ENCODE measurements around the gene IQGAP1. TPM values are rescaled to one million over a fixed set of nuclear protein-coding genes. Genes with fewer than 3 reads are reported as not detected.
"Not testable (repeated sequence)": the region's sequence is repeated elsewhere in the genome, so short reads cannot be mapped to it uniquely, and the experiment has no call there.

IQGAP1 gene
- total and polyA plus RNA-seq, 4 donors = 9.2 to 50.1 (median 24.5) TPM

- Histone ChIP-seq H3K27me3 (ENCODE audit: control insufficient read depth in 4 of 4, insufficient read depth in 4 of 4, low read length in 3 of 4) (no peaks in the 10 kb centered on the region), H3K4me3 (ENCODE audit: low read depth in 1 of 3, low read length in 3 of 3) (no peak overlapping the region), H3K27ac (ENCODE audit: low read depth in 1 of 2, low read length in 2 of 2) (no peak overlapping the region), H3K4me1 (ENCODE audit: control insufficient read depth in 4 of 4, insufficient read depth in 4 of 4, low read length in 3 of 4) (no peaks in the 10 kb centered on the region), H3K36me3 (ENCODE audit: control insufficient read depth in 4 of 4, insufficient read depth in 3 of 4, low read depth in 1 of 4, low read length in 3 of 4) (no peaks in the 10 kb centered on the region), H3K9me3 (ENCODE audit: control insufficient read depth in 4 of 4, low read length in 3 of 4) (no peaks in the 10 kb centered on the region), H3K9ac (ENCODE audit: low read depth in 1 of 2, low read length in 2 of 2) (no peak overlapping the region)
- no peak for TF ChIP-seq TAF1 (conservative IDR thresholded peaks at IDR 0.05)
- TF ChIP-seq RXRA (IDR thresholded peaks at IDR 0.05) = no peak
- no peak for TF ChIP-seq NR2F2 (IDR thresholded peaks at IDR 0.05)
- TF ChIP-seq SP1 (IDR thresholded peaks at IDR 0.05) = no peak
- no peak for TF ChIP-seq FOXA1 (IDR thresholded peaks at IDR 0.05)
- TF ChIP-seq MAX (IDR thresholded peaks at IDR 0.05) = no peak
- no peak for TF ChIP-seq RAD21 (IDR thresholded peaks at IDR 0.05)
- TF ChIP-seq REST (IDR thresholded peaks at IDR 0.05) = no peak
- TF ChIP-seq EGR1 (IDR thresholded peaks at IDR 0.05; ENCODE audit: low read depth in 2 of 2) = no peak
- TF ChIP-seq HNF4A (conservative IDR thresholded peaks at IDR 0.05) = no peak
- TF ChIP-seq, protein P1, sequence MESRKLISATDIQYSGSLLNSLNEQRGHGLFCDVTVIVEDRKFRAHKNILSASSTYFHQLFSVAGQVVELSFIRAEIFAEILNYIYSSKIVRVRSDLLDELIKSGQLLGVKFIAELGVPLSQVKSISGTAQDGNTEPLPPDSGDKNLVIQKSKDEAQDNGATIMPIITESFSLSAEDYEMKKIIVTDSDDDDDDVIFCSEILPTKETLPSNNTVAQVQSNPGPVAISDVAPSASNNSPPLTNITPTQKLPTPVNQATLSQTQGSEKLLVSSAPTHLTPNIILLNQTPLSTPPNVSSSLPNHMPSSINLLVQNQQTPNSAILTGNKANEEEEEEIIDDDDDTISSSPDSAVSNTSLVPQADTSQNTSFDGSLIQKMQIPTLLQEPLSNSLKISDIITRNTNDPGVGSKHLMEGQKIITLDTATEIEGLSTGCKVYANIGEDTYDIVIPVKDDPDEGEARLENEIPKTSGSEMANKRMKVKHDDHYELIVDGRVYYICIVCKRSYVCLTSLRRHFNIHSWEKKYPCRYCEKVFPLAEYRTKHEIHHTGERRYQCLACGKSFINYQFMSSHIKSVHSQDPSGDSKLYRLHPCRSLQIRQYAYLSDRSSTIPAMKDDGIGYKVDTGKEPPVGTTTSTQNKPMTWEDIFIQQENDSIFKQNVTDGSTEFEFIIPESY (IDR thresholded peaks at IDR 0.05) = no peak
- TF ChIP-seq JUND (IDR thresholded peaks at IDR 0.05) = no peak
- DNase-seq (ENCODE audit: low spot score) = no peak
- WGBS = 90% methylated on average over 1 of the region's 1 CpG
Observed at GRCh38 chr15:90344662-90345061, 43.4 kb upstream of the IQGAP1 start.

- TF ChIP-seq JUND (IDR thresholded peaks at IDR 0.05) (no peak), EGR1 (IDR thresholded peaks at IDR 0.05; ENCODE audit: low read depth in 2 of 2) (no peak), RAD21 (IDR thresholded peaks at IDR 0.05) (no peak), ATF3 (IDR thresholded peaks at IDR 0.05) (no peak), SP1 (IDR thresholded peaks at IDR 0.05) (no peak), NR2F2 (IDR thresholded peaks at IDR 0.05) (no peak), YY1 (IDR thresholded peaks at IDR 0.05) (no peak), HNF4G (IDR thresholded peaks at IDR 0.05) (no peak)
- H3K4me1 ChIP-seq (ENCODE audit: control insufficient read depth in 4 of 4, insufficient read depth in 4 of 4, low read length in 3 of 4) = no peaks in the 10 kb centered on the region
- no peak for DNase-seq (ENCODE audit: low spot score)
- H3K27me3 ChIP-seq (ENCODE audit: control insufficient read depth in 4 of 4, insufficient read depth in 4 of 4, low read length in 3 of 4) = no peaks in the 10 kb centered on the region
- H3K4me3 ChIP-seq (ENCODE audit: low read depth in 1 of 3, low read length in 3 of 3) = no peak overlapping the region
- 39% methylated on average over 2 of the region's 2 CpGs for WGBS
- no peaks in the 10 kb centered on the region for H3K9me3 ChIP-seq (ENCODE audit: control insufficient read depth in 4 of 4, low read length in 3 of 4)
- no peak overlapping the region for H3K27ac ChIP-seq (ENCODE audit: low read depth in 1 of 2, low read length in 2 of 2)
- H3K36me3 ChIP-seq (ENCODE audit: control insufficient read depth in 4 of 4, insufficient read depth in 3 of 4, low read depth in 1 of 4, low read length in 3 of 4) = no peaks in the 10 kb centered on the region
- no peak overlapping the region for H3K9ac ChIP-seq (ENCODE audit: low read depth in 1 of 2, low read length in 2 of 2)
Observed at GRCh38 chr15:90345857-90346256, 42.2 kb upstream of the IQGAP1 start.

DNA sequence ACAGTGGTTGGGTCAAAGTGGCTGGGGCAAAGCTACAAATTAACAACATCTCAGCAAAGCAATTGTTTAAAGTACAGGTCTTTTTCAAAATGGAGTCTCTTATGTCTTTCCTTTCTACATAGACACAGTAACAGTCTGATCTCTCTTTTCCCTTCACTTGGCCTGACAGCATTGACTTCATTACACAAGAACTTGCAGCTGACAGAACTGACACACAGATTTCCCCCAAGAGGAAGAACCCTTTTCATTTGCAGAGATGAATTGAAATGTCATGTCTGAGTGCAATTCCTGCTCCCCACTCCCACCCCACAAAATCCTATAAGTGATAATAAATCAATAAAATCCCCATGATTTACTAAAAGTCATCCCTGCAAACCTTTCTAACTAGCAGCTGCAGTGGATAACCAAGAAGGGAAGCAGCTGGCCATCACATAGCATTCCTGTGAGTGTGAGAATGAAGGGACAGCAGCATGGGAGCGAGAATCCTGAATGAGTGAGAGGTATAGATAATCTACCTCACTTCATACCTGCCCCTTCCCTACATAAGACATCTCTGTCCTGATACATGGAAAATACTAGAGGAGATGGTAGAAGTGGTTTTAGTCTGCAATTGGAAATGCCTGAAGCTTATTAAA lies 40.5 kb upstream of the IQGAP1 start:
- not testable (repeated sequence) for H3K4me3 ChIP-seq (ENCODE audit: low read depth in 1 of 3, low read length in 3 of 3); H3K9ac ChIP-seq (ENCODE audit: low read depth in 1 of 2, low read length in 2 of 2); H3K36me3 ChIP-seq (ENCODE audit: control insufficient read depth in 4 of 4, insufficient read depth in 3 of 4, low read depth in 1 of 4, low read length in 3 of 4); H3K27me3 ChIP-seq (ENCODE audit: control insufficient read depth in 4 of 4, insufficient read depth in 4 of 4, low read length in 3 of 4); H3K4me1 ChIP-seq (ENCODE audit: control insufficient read depth in 4 of 4, insufficient read depth in 4 of 4, low read length in 3 of 4); H3K27ac ChIP-seq (ENCODE audit: low read depth in 1 of 2, low read length in 2 of 2); H3K9me3 ChIP-seq (ENCODE audit: control insufficient read depth in 4 of 4, low read length in 3 of 4); DNase-seq (ENCODE audit: low spot score)
- 98% methylated on average over 1 of the region's 1 CpG for WGBS

Data from liver (tissue), 9 donors.